HG03060 (cell line): ENCODE data around the gene TSHR.

Experiments used
- ATAC-seq: cut with Tn5 transposase; IDR thresholded peaks from one replicate; pipeline ENCODE4 v1.9.1; 2021; ENCODE audit warnings: low read depth, moderate number of reproducible peaks; ENCODE audit not compliant: unreplicated experiment

The TSHR gene

GRCh38 chr14:81170104-81170828 is 214.8 kb downstream of the TSHR start:
- ATAC-seq = peak; percentile 76

GRCh38 chr14:81170829-81171195 is 215.4 kb downstream of the TSHR start:
- no peak for ATAC-seq

- no peak for ATAC-seq
These were observed 216.9 kb downstream of the TSHR start for GRCh38 chr14:81172353-81172752.

GRCh38 chr14:81172881-81173280 is 217.5 kb downstream of the TSHR start:
- ATAC-seq = no peak

GRCh38 chr14:81176241-81176640 is 220.8 kb downstream of the TSHR start:
- no peak for ATAC-seq

GRCh38 chr14:81177225-81177624 is 221.8 kb downstream of the TSHR start:
- no peak for ATAC-seq

- no peak for ATAC-seq
These were observed 222.6 kb downstream of the TSHR start for GRCh38 chr14:81178063-81178462.

GRCh38 chr14:81179631-81180030 is 224.2 kb downstream of the TSHR start:
- no peak for ATAC-seq

GRCh38 chr14:81187832-81188522 is 232.6 kb downstream of the TSHR start:
- peak; percentile 69 for ATAC-seq

GRCh38 chr14:81192594-81192993 is 237.2 kb downstream of the TSHR start:
- no peak for ATAC-seq

- no peak for ATAC-seq
These were observed 238.7 kb downstream of the TSHR start for GRCh38 chr14:81193924-81194633.
